Measurements from ENCODE around the gene NCAPH2.

DNA sequence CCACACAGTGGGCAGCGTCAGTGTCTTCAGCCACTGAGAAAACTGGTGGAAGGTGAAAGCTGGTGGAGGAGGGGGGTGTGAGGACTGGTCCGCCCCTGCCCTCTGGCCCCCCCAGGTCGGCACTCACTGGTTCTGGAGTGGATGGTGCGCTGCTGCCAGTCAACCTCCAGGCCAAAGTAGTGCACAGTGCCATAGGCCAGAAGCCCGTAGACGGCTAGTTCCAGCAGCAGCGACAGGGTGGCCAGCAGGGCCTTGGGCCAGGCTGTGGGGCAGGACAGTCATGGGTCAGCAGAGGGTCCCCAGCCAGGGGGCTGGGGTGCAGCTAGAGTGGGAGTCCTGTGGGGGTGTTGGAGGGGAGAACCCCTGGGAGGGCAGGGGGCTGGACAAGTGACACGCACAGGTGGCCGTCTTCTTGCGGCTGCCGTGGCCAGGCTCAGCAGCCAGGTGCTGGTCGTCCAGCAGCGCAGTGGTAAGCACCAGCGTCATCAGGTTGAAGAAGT lies 2.7 kb upstream of the NCAPH2 start:
- TF ChIP-seq, protein P1, sequence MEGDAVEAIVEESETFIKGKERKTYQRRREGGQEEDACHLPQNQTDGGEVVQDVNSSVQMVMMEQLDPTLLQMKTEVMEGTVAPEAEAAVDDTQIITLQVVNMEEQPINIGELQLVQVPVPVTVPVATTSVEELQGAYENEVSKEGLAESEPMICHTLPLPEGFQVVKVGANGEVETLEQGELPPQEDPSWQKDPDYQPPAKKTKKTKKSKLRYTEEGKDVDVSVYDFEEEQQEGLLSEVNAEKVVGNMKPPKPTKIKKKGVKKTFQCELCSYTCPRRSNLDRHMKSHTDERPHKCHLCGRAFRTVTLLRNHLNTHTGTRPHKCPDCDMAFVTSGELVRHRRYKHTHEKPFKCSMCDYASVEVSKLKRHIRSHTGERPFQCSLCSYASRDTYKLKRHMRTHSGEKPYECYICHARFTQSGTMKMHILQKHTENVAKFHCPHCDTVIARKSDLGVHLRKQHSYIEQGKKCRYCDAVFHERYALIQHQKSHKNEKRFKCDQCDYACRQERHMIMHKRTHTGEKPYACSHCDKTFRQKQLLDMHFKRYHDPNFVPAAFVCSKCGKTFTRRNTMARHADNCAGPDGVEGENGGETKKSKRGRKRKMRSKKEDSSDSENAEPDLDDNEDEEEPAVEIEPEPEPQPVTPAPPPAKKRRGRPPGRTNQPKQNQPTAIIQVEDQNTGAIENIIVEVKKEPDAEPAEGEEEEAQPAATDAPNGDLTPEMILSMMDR (IDR thresholded peaks at IDR 0.05; ENCODE audit: low read depth, low read length, poor library complexity, severe bottlenecking) = no peak
- TF ChIP-seq EZH2phosphoT487 (IDR thresholded peaks at IDR 0.05; ENCODE audit: borderline replicate concordance, low read length) = no peak
